Osteocyte (in vitro differentiated cells): Measurements from ENCODE around the gene TSPAN18. TPM values are rescaled to one million over a fixed set of nuclear protein-coding genes. Genes with fewer than 3 reads are reported as not detected.

Experiments used
- DNase-seq: peaks from one replicate; pipeline ENCODE4 v3.0.0; 2021; ENCODE audit warnings: mixed read lengths; ENCODE audit not compliant: unreplicated experiment; ENCODE audit errors: extremely low spot score
- H3K27ac Mint-ChIP-seq: one replicate; pipeline ENCODE4 v1.8.0; 2021; ENCODE audit warnings: mild to moderate bottlenecking, mixed read lengths; ENCODE audit not compliant: unreplicated experiment
- H3K27me3 Mint-ChIP-seq: one replicate; pipeline ENCODE4 v1.8.0; 2021; ENCODE audit warnings: mixed read lengths; ENCODE audit not compliant: unreplicated experiment
- H3K36me3 Mint-ChIP-seq: one replicate; pipeline ENCODE4 v1.8.0; 2021; ENCODE audit warnings: mixed read lengths; ENCODE audit not compliant: unreplicated experiment
- H3K4me1 Mint-ChIP-seq: one replicate; pipeline ENCODE4 v1.8.0; 2021; ENCODE audit warnings: mixed read lengths; ENCODE audit not compliant: unreplicated experiment
- H3K4me3 Mint-ChIP-seq: one replicate; pipeline ENCODE4 v1.8.0; 2021; ENCODE audit warnings: mild to moderate bottlenecking, moderate library complexity, mixed read lengths; ENCODE audit not compliant: unreplicated experiment
- H3K9me3 Mint-ChIP-seq: one replicate; pipeline ENCODE4 v1.8.0; 2021; ENCODE audit warnings: mixed read lengths; ENCODE audit not compliant: unreplicated experiment
- CTCF ChIP-seq: fragments of 200-600 bp; sonication (generic); IDR thresholded peaks from 2 replicates; pipeline ENCODE4 v1.5.0; 2021; ENCODE audit warnings: antibody characterized with exemption, mild to moderate bottlenecking, moderate library complexity
- total RNA-seq: library from RNA; stranded (reverse); gene quantifications from 2 replicates; pipeline ENCODE4 v1.2.1, GENCODE V29; 2021

TSPAN18 gene
- total RNA-seq, 1 donor from 2014 or later, result 13.4 TPM

GRCh38 chr11:44962464-44962863 is 235.7 kb downstream of the TSPAN18 start:
- H3K27me3 Mint-ChIP-seq, result no peaks in the 10 kb centered on the region
- no peak for TF ChIP-seq CTCF
- no peaks in the 10 kb centered on the region for H3K36me3 Mint-ChIP-seq
- H3K4me1 Mint-ChIP-seq, result peaks cover 2% of the 10 kb centered on the region
- no peaks in the 10 kb centered on the region for H3K9me3 Mint-ChIP-seq
- no peak overlapping the region for H3K27ac Mint-ChIP-seq
- DNase-seq, result no peak
- no peak overlapping the region for H3K4me3 Mint-ChIP-seq

GRCh38 chr11:44963136-44963535 is 236.4 kb downstream of the TSPAN18 start:
- no peaks in the 10 kb centered on the region for H3K27me3 Mint-ChIP-seq
- no peak for DNase-seq
- H3K27ac Mint-ChIP-seq, result no peak overlapping the region
- no peaks in the 10 kb centered on the region for H3K9me3 Mint-ChIP-seq
- TF ChIP-seq CTCF, result no peak
- H3K4me3 Mint-ChIP-seq, result no peak overlapping the region
- no peaks in the 10 kb centered on the region for H3K36me3 Mint-ChIP-seq
- H3K4me1 Mint-ChIP-seq, result peaks cover 2% of the 10 kb centered on the region

GRCh38 chr11:44963948-44964347 is 237.2 kb downstream of the TSPAN18 start:
- H3K27ac Mint-ChIP-seq, result no peak overlapping the region
- TF ChIP-seq CTCF, result no peak
- no peak for DNase-seq
- H3K36me3 Mint-ChIP-seq, result no peaks in the 10 kb centered on the region
- H3K27me3 Mint-ChIP-seq, result no peaks in the 10 kb centered on the region
- H3K4me1 Mint-ChIP-seq, result peaks cover 2% of the 10 kb centered on the region
- no peaks in the 10 kb centered on the region for H3K9me3 Mint-ChIP-seq
- H3K4me3 Mint-ChIP-seq, result no peak overlapping the region

- H3K27me3 Mint-ChIP-seq, result no peaks in the 10 kb centered on the region
- H3K36me3 Mint-ChIP-seq, result no peaks in the 10 kb centered on the region
- no peak for DNase-seq
- H3K4me1 Mint-ChIP-seq, result peaks cover 2% of the 10 kb centered on the region
- no peak overlapping the region for H3K27ac Mint-ChIP-seq
- no peak overlapping the region for H3K4me3 Mint-ChIP-seq
- TF ChIP-seq CTCF, result no peak
- no peaks in the 10 kb centered on the region for H3K9me3 Mint-ChIP-seq
Measured at GRCh38 chr11:44964526-44965209, 237.9 kb downstream of the TSPAN18 start.

GRCh38 chr11:44966694-44967093 is 239.9 kb downstream of the TSPAN18 start:
- no peak for TF ChIP-seq CTCF

More at GRCh38 chr11:44966694-44967093, 239.9 kb downstream of the TSPAN18 start:
- H3K9me3 Mint-ChIP-seq, result no peaks in the 10 kb centered on the region
- H3K27ac Mint-ChIP-seq, result no peak overlapping the region
- no peaks in the 10 kb centered on the region for H3K36me3 Mint-ChIP-seq
- H3K27me3 Mint-ChIP-seq, result no peaks in the 10 kb centered on the region
- no peak for DNase-seq
- no peak overlapping the region for H3K4me3 Mint-ChIP-seq
- H3K4me1 Mint-ChIP-seq, result no peaks in the 10 kb centered on the region
